GM21423 (cell line): ENCODE measurements around the gene UBASH3B.
"Not testable (repeated sequence)": the region's sequence is repeated elsewhere in the genome, so short reads cannot be mapped to it uniquely, and the experiment has no call there.

Experiments used
- ATAC-seq: cut with Tn5 transposase; IDR thresholded peaks from one replicate; pipeline ENCODE4 v1.9.1; 2021; ENCODE audit warnings: mild to moderate bottlenecking, moderate library complexity; ENCODE audit not compliant: unreplicated experiment

Gene UBASH3B

DNA sequence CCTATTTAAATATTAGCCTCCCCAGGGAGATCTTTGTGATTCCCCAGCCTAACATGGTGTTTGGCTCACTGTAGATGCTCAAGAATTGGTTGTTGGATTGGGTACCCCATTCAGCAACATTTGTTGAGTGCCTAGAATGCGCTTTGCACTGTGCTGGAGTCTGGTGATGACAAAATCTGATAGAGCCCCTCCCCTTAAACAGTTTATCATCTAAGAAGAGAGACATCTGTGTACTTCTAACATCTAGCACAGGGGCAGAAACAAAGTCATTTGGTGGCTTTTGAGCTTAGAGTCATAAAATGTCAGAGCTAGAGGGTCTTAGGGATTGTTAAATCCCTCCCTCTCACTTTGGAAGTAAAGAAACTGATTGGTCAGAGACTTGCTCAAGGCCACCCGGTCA, 73.0 kb downstream of the UBASH3B start:
- no peak for ATAC-seq

DNA sequence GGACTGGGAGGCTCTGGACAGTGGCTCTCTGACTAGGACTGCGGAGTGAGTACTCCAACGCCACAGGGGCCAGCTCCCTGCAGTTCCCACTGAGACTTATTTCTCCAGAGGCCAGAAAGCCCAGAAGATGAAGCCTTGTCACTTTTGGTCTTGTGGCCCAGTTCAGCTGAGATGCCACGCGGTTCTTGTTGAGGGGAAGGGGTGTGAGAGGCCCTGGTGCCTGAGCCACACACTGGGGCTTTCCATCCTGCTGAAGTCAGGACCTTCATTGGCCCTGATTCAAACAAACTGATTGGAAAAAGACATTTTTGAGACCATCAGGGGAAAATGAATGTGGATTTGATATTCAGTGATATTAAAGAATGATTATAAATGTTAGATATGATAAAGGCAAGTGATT, 73.6 kb downstream of the UBASH3B start:
- no peak for ATAC-seq

- not testable (repeated sequence) for ATAC-seq
These were observed 75.2 kb downstream of the UBASH3B start for GRCh38 chr11:122730694-122731093.

- ATAC-seq: no peak
These were observed 76.0 kb downstream of the UBASH3B start for GRCh38 chr11:122731500-122731913.

DNA sequence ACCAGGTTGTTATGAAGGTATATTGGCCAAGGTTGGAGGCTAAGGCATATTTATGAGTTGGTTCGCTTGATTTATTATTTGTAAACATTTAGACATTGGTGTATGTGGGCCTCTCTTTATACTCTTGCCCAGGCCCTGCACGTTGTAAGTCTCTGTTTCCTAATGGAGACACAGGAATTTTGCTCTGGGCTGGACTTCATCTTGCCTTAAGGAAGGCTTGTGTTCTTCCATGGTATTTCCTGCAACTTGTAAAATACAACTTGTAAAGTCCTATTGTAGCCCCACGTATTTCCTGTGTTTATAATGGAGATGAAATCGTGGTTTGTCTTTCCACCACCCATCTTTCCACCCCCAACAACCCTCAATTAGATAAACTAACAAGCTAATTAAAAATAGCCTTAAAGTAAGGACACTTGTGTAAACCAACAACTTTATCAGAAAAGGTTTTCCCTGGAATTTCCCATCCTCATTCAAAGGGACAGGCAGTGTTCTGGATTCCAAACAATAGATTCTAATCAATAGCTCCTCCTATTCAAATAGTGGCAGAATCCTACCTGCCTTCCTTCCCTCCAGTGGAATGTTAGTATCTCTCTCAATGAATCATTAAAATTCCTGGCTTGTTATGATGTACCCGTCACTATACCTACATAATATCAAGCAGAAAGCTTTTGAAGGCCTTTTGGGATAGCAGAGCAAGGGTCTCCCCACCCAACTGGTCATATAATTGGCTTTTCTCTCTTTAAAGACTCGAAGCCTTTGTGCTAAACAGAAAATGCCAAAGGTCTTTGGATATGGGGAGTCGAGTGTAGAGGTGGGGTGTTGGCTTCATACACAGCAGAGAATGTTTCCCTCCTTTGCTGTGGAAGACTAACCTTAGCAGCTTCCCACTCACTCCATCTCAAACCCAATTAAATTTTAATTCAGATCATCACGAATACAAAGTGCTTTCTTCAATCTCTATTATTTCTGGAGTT, 77.1 kb downstream of the UBASH3B start:
- no peak for ATAC-seq

GRCh38 chr11:122733318-122733717, 77.8 kb downstream of the UBASH3B start:
- no peak for ATAC-seq

DNA sequence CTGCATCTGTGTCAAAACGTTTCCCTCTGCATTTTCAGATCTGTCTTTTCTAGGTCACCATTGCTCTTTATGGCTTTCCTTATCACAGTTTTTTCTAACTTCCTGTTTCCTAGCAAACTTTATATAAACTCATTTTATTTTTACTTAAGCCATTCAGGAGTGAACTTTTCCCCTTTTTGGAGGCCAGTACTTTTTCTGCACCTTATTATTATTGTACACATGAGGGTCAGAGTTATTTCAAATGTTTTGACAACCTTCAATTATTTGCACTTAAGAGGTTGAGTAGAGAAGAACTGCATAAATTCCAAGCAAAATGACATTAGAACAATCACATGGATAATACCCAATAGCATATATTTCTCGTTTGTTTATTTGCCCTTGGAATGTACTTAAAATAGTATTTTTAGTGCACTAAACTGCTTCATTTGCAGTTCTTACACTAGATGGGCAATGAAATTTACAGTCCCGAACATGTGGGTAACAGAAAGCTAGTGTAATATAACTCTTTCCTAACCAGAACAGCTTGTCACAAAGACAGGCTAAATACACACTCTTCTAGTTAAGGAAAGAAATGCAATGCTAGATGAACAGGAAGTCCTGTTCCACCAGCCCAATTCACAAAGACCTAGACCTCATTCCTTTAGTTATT, 79.5 kb downstream of the UBASH3B start:
- no peak for ATAC-seq

DNA sequence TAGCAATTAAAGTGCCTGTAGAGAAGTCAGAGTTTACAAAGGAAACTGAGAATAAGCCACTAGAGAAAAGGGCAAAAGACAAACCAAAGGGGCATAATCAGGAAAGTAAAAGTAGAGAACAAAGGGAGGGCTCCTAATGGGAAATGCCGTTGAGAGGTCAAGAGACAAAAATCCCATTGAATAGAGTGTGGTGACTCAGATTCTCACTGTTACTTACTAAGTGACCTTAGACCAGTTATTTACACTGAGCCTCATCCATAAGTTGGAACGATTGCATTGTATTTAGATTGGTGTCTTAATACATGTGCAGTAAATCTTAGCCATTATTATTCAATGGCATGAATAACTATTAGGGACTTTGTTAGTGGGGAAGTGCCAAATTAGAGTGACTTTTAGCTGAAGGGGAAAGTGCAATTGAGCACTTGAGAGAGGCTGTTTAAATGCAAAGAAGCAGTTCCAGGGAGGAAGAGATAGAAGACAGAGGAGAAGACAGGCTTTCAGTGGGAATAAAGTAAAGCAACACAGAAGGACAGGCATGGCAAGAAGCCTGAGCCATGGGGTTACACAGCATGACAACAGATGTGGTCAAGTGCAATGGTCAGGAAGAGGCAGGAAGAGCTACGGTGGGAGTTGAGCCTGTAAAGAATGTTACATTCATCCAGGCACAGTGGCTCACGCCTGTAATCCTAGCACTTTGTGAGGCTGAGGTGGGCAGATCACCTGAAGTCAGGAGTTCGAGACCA, 82.6 kb downstream of the UBASH3B start:
- ATAC-seq: no peak

DNA sequence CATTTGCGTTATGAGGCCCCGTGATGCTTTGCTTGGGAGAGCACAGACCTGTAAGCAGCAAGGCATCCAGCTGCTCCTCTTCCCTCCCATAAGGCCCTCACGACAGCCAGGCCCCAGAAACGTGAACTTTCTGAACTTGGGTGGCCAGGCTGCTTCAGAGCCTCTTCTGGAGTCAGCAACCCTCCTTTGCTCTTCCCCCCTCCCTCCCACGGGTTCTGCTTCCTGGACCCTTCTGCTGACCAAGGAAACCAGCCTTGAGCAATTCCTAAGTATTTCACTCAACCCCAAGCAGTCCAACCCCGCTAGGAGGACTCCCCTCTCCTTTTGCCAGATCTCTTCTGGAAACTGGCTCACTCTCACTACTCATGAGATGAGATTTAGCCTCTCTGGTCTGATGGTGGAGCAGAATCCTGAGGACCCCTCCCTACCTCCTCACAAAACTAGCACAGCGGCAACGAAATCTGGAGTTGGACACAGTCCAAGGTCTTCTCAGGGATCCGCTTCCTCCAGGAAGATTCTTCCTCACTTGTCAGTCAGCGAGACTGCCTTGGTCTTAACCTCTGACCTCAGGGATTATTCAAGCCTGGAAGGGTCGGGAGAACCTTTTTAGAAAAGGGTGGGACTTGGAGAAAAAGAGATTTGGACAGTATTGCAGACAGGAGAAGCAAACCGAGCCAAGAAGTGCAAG, 86.2 kb downstream of the UBASH3B start:
- ATAC-seq: no peak

GRCh38 chr11:122742301-122743018, 86.9 kb downstream of the UBASH3B start:
- ATAC-seq: no peak

DNA sequence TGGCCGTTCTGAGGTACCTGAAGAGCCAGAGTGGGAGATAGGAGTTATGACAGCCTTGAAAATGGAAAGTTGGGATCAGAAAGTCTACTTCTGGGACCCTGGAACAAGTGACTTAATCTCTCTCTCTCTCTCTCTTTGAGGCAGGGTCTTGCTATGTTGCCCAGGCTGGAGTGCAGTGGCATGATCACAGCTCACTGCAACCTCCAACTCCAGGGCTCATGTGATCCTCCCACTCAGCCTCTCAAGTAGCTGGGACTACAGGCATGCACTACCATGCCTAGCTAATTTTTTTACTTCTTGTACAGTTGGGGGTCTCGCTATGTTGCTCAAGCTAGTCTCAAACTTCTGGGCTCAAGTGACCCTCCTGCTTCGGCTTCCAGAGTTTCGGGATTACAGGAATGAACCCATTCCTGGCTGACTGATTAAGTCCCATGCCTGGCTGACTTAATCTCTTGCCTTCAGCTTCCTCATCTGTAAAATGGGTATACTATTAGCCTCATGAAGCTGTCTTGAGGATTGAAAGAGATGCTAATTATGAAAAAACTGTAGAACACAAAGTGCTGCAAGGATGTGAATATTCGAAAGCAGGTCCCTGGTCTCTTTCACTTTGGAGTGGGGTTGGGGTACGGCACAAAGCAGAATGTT, 87.7 kb downstream of the UBASH3B start:
- ATAC-seq: no peak

DNA sequence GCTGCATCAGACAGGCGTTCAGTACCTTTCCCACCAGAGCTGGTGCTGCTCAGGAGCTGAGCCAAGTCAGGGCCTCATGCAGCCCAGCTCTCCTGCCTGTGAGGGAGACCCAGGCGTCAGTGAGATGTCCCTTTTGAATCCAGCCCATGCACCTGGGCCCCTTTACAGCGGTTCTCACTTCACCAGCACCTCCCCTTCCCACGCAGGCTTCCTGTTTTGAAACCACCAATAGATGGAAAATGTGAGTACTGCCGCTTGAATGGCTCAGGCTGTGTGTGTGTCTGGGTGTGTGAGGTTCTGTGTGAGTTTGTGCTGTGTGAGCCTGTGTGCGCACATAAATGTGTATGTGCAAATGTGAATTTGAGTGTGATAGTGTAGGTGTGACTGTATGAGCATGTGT, 88.4 kb downstream of the UBASH3B start:
- peak; percentile 44 for ATAC-seq

DNA sequence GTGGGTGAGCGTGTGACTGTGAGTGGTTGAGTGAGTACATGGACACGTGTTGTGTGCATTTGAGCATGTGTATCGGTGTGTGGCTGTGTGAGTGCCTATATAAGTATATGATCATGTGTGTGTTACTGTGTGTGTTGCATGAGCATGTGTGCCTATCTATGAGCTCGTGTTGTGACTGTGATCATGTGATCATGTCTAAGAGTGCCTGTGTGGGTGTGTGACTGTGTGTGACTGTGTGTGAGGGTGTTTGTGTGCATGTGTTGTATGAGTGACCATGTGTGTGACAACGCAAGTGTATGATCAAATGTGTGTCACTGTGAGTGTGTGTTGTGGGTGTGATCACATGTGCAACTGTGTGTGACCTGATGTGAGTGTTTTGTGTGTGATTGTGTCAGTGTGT, 88.8 kb downstream of the UBASH3B start:
- no peak for ATAC-seq

GRCh38 chr11:122745111-122745510, 89.6 kb downstream of the UBASH3B start:
- ATAC-seq: no peak

DNA sequence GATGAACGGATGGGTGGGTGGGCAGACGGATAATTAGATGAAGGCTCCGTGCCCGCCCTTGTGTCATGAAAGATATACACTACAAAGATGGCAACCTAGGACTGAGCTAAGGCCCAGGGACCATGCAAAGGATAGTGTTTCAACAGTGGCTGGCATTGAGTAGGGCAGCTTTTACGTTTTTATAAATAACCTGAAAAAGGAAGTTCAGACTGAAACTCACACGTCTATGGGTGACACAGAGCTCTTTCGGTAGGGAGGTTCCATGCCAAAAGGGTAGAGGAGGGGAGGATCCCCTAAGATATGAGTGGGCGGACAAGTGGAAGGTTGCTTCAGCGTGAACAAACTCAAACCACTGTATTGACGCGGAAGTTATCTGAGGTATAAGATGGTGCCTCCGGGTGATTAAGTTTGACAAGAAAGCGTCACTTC, 90.5 kb downstream of the UBASH3B start:
- ATAC-seq: peak; percentile 80

GRCh38 chr11:122746611-122747244, 91.2 kb downstream of the UBASH3B start:
- no peak for ATAC-seq

- no peak for ATAC-seq
These were observed 91.8 kb downstream of the UBASH3B start for GRCh38 chr11:122747351-122747781.

DNA sequence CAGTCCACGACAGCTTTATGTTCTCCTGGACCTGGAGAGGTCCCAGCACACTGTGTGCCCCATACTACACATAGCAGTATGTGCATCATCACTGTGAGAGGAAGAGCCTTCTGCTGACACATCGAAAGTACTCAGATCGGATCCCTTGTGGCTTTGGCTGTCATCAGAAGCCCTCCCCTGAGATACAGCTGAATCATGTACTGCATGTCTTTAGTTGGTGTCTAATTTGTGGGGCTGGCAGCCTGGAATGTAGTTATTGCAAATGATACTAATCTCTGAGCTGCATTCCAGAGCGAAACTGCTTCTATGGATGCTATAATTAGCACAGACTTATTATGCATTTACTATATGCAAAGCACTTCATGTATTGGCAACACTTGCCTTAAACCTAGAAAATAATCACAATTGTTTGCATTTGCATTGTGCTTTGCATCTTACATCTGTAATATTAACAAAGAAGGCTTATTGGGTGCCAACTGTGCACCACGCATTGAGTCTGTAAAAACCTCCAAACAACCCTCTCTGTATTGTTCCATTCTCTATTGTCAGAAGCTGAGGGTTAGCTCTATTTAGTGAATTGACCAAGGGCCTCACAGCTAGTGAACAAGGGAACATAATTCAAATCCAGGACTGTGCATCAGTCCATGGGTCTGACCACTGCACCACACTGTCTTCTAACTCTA, 93.6 kb downstream of the UBASH3B start:
- ATAC-seq: peak; percentile 74

GRCh38 chr11:122750049-122750448, 94.5 kb downstream of the UBASH3B start:
- no peak for ATAC-seq
